Measurements from ENCODE around the gene GPS1.

DNA sequence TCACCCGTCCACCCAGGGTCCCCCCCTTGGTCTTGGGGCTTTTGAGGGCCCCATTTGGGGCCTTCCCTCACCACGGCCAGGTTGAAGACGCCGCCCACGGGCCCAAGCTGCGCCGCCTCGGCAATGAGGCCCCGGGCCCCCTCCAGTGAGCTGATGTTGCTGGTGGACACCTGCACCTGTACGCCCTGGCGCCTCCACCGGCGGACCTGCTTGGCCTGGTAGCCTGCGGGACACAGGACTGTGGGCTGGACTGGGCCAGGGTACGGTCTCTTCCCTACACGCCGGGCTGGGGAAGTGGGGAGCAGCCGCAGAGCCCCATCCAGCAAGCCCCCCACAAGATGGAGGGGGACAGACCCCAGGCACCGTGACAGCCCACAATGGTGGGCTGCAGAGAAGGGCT lies 30.8 kb downstream of the GPS1 start:
- no peak for TF ChIP-seq CTCF (IDR thresholded peaks at IDR 0.05 in 8 of 11, conservative IDR thresholded peaks at IDR 0.05 in 3 of 11)
- no peak for TF ChIP-seq POLR2A (IDR thresholded peaks at IDR 0.05)

Measured in spleen (tissue), 7 donors.